GM10248 (cell line): ENCODE measurements around the gene KIF1C.
A peak's percentile ranks its signal among the peaks of the same experiment; 100 is the strongest.

Source experiments
- CTCF ChIA-PET: fragments of 300-600 bp; sonication (Branson Sonifier 250); formaldehyde crosslinking; extraction: SDS; loops from one replicate; lab custom pipeline; 2021; ENCODE audit warnings: antibody characterized with exemption; lab: Yijun Ruan, JAX
- POLR2A ChIA-PET: fragments of 350-650 bp; sonication (Branson Sonifier 250); formaldehyde crosslinking; extraction: SDS; loops from one replicate; lab custom pipeline; 2020; ENCODE audit warnings: antibody characterized with exemption; lab: Yijun Ruan, JAX
- DNase-seq: peaks from one replicate; pipeline ENCODE4 v3.0.0; 2012; ENCODE audit errors: extremely low spot score
- TF ChIP-seq, protein P1 (sequence below): IDR thresholded peaks from 2 replicates; pipeline ENCODE4 v1.5.1; 2012; ENCODE audit warnings: mild to moderate bottlenecking, low read depth; ENCODE audit errors: extremely low read depth, missing control alignments, control extremely low read depth

The KIF1C gene

DNA sequence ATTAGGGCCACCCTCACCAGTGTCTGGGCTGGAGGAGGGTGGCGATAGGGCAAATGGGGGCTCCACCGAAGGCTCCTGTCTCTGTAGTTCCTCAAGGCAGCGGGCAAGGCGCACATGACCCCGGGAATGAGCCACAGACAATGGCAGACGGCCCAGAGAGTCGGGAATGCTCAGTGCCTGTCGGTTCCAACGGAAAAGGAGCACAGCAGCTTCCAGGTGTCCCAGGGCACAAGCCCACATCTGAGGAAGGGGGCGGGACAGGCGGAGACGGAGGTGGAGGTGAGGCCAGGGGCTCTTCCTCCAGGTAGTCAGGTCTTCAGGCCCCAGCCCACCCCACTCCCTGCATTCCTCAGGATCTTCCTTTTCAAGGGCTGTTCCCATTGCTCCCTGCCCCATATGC, 25.0 kb upstream of the KIF1C start:
- POLR2A ChIA-PET = interaction anchor here (0.6 kb wide), 2 partner anchors 45 to 50 kb away, joined by 3 read pairs; no protein-coding TSS in a partner anchor
- TF ChIP-seq, protein P1, sequence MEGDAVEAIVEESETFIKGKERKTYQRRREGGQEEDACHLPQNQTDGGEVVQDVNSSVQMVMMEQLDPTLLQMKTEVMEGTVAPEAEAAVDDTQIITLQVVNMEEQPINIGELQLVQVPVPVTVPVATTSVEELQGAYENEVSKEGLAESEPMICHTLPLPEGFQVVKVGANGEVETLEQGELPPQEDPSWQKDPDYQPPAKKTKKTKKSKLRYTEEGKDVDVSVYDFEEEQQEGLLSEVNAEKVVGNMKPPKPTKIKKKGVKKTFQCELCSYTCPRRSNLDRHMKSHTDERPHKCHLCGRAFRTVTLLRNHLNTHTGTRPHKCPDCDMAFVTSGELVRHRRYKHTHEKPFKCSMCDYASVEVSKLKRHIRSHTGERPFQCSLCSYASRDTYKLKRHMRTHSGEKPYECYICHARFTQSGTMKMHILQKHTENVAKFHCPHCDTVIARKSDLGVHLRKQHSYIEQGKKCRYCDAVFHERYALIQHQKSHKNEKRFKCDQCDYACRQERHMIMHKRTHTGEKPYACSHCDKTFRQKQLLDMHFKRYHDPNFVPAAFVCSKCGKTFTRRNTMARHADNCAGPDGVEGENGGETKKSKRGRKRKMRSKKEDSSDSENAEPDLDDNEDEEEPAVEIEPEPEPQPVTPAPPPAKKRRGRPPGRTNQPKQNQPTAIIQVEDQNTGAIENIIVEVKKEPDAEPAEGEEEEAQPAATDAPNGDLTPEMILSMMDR = no peak
- no peak for DNase-seq
- CTCF ChIA-PET = interaction anchor here (1.1 kb wide), 1 partner anchor 9 kb away, joined by 3 read pairs; no protein-coding TSS in a partner anchor

DNA sequence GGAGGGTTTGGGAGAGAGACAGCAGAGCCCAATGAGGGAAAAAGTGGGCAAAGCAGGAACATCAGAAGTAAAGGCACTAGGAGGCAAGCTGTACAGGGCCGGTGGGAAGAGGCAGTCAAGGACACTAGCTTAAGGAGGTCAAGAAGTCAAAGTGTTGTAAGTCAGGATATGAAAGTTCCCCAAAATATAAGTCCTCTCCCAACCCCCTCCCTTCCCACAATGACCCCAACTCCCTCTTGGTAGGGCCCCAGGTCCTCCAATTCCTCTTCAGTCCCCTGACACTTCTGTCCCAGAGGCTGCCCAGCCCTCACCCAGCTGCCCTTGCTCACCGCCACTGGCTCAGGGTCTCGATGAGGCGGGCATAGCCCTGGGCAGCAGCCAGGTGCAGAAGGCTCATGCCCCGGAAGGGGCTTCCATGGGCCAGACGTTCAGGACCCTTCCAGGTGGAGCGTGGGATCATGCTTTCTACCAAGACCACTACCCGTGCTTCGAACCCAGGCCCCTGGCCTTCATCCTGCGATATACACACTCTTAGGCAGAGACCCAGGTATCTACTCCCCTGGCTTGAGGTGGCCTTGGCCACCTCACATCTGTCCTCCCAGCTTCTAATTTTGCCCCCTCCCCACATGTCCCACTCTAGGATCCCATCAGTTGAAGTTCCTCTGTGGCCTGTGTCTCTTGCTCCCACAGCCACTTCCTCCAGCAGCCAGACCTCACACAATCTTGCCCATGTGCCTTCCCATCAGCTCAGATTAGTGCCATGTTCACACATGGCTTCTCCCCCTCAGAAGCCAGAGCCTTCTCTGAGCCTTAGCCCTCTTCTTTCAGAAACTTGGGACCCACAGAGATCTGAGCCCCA, 24.3 kb upstream of the KIF1C start:
- POLR2A ChIA-PET = interaction anchor here (0.6 kb wide), 2 partner anchors 44 to 50 kb away, joined by 3 read pairs; no protein-coding TSS in a partner anchor
- DNase-seq = no peak
- TF ChIP-seq, protein P1 = no peak
- CTCF ChIA-PET = interaction anchor here (1.1 to 1.9 kb wide), 3 partner anchors 12 to 57 kb away, joined by 3 to 7 read pairs (median 4); partner anchors contain the start of gene CAMTA2

DNA sequence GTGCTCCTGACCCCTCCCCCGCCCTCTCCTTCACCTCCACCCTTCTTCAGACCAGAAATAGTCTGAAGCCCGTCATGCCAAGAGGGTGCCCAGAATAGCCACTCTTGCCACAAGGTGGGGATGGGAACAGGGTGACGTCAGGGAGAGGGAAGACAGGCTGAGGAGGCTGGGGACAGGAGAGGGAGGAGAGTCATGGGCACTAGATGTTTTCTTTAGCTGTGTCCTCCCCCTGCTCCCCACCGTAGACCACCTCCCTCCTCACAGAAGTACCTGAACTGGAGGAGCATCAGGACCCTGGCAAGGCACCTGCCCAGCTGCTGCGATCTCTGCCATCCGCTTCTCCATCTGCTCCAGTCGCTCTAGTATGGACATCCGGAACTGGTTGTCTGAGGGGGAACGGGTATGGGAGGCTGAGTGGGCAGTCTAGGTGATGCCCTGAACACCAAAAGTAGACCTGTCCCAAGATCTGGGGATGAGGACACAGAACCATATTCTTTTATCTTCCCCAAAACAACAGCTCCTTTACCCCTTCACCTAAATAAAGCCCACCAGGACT, 23.6 kb upstream of the KIF1C start:
- ChIA-PET POLR2A (no interaction called here), CTCF (interaction anchor here (0.9 to 1.9 kb wide), 5 partner anchors 11 to 57 kb away, joined by 3 to 7 read pairs (median 4); partner anchors contain the start of gene CAMTA2)
- TF ChIP-seq, protein P1 = no peak
- no peak for DNase-seq

DNA sequence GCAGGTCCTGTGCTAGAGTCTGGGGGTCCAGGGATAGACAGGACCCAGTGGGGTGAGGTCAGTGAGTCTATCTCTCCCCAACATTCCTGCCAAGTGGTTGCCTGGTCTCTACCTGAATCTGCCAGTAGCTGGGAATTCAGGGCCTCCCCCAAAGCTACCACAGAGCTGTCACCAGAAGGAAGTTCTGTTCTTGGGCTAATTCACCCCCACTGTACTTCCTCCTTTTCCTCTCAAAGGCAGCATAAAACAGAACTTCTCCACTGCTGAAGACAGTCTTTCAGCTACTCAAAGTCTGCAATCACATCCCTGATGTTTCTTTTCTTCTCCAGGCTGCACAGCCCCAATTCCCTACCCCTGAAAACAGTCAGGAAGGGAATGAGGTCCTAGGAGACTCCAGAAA, 19.0 kb upstream of the KIF1C start:
- ChIA-PET POLR2A (interaction anchor here (0.6 kb wide), 1 partner anchor 324 kb away, joined by 5 read pairs; no protein-coding TSS in a partner anchor), CTCF (interaction anchor here (0.9 to 4.7 kb wide), 4 partner anchors 9 to 84 kb away, joined by 3 to 47 read pairs (median 22); partner anchors contain the start of genes ENO3 and SPAG7)
- TF ChIP-seq, protein P1 = no peak
- no peak for DNase-seq

DNA sequence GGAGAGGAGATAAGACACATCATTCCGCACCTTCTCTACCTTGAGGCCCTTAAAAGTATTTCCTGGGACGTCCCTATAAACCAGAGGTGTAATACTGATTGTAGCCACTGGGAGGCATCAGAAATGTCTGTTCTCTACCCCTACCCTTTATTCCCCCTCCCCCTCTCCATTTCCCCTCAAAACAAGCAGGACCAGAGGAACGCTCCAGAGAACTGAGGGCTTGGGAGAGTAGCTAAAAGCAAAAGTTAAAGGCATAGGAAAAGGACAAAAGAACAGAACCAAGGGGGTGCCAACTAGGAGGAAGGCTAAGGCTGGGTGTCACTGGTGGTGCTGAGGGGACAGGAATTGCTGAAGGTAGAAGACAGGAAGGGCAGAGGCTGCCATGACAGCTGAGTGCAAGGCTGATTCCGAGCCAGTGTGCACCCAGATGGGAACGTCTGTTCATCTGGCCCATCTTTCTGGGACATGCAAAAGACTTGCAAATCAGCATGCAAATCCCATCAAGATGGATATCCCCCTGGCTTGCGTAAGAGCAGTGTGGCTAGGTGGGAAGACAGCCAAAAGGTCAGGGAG, 17.0 kb upstream of the KIF1C start:
- TF ChIP-seq, protein P1 = peak; percentile 36
- ChIA-PET CTCF (interaction anchor here (0.6 to 4.7 kb wide), 12 partner anchors 9 to 87 kb away, joined by 3 to 47 read pairs (median 6); partner anchors contain the start of genes CHRNE, ENO3, PFN1 and SPAG7), POLR2A (no interaction called here)
- peak; percentile 69 for DNase-seq

- ChIA-PET POLR2A (no interaction called here), CTCF (interaction anchor here (1.7 kb wide), 1 partner anchor 12 kb away, joined by 6 read pairs; no protein-coding TSS in a partner anchor)
- TF ChIP-seq, protein P1 = no peak
- no peak for DNase-seq
These were observed 15.4 kb upstream of the KIF1C start for GRCh38 chr17:4982305-4982704.
